Ureter (tissue), 1 donor: ENCODE measurements around the gene ZNF618. TPM values are rescaled to one million over a fixed set of nuclear protein-coding genes. Genes with fewer than 3 reads are reported as not detected.

ENCODE experiments used
- DNase-seq: peaks from one replicate; pipeline ENCODE4 v3.0.0-alpha.2; 2020; ENCODE audit warnings: low spot score
- total RNA-seq: library from RNA; stranded (reverse); gene quantifications from one replicate; pipeline ENCODE4 v1.2.4, GENCODE V29; 2023
- donor health status: DM: yes; HTN: yes; CAD: no.

The ZNF618 gene
- total RNA-seq, 1 donor from 2014 or later, result 16.1 TPM

DNA sequence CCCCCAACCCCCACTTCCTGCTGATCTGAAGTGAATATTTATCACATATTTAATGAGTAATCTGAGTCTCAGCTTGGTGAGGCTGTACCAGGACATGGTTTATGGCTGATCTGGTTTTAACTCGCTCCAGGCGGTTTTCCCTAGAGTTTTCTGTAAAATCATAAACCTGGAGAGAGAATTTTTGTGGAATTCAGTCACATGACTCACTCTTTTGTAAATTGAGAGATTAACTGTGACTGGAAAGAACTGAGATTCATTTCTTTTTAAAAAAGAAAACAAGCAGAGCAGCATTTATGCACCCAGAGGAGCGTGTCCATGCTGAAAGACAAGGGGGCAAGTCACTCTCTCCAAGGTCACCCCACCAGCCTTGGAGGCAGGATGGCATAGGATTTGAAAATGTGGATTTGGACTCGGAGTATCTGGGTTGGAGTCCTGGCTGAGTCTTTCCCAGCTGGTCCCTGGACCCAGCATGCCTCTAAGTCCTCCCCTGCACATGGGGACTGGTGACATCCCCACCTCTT, 81.8 kb downstream of the ZNF618 start:
- DNase-seq, result no peak

DNA sequence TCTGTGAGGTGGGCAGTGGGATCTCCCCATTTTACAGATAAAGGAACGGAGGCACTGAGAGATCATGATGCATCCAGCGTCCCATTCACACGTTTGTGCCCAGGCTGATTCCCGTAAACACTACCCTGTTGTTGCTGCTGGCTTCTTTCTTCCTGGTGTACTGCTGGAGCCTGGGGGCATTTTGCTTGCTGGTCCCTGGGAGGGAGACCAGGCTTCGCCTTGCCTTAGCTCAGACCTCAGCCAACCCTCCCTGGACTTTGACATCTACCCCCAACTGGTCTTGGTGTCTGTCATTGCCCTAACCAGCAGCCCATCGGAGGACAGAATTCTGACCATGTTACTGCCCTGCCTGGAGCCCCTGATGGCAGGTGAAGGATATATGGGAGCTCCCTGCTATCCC, 82.4 kb downstream of the ZNF618 start:
- DNase-seq, result no peak

DNA sequence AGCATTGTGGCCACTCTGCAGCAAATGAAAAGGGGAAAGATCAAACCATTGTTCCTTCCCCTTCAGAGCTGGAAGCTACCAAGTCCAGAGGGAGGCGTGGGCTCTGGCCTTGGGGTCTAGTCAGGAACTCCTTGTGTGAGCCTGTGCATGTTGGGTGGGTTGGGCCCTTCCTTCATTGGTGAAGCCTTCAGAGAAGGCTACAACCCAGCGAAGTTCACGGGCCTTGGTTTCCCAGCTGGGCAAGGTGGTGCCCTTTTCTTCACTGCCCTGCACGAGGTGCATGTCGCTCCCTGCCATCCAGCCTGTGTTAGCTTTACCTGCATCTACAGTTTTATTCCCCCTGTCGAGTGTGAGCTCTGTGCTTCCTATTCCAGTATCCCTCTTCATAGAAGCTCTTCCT, 84.7 kb downstream of the ZNF618 start:
- DNase-seq, result no peak

DNA sequence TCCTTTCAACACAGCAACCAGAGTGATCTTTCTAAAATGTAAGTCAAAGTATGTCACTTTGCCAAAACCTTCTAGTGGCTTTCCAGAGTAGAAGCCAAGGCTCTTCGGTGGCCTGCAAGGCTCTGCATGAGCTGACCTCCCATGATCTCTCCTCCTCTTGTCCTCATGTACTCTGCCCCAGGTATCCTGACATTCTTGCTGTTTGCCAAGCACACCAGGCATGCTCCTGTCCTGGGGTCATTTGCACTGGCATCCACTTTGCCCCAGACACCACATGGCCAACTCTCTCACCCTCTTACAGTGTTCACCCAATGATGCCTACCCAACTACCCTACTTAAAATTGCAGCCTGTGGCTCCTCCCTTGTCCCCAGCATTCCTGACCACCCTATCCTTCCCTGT, 86.3 kb downstream of the ZNF618 start:
- no peak for DNase-seq

DNA sequence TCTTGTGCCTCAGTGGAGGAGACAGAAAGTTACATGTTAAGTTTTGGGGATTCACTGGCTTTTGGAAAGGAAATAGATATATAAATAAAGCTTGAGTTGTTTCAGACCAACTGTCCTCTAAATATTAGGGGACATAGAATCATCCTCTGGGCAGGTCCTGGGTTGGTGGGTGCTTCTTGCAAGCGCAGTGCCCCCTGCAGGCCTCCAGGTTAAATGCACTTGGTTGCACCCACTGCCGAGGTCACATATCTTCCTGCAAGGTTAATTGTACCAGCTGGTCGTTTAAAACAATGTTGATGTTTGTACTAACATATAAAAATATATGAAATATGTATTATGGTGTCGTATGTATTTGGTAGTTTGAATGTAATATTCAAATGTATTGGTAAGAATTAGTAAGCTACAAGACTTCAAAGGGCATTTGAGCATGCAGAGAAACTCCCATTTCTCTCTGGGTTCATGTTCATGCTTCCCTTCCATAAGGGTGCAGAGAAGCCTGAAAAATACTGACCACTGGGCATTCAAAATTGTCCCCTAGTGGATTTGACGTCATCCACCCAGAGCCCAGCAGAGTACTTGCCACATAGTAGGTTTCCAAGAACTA, 87.0 kb downstream of the ZNF618 start:
- no peak for DNase-seq

DNA sequence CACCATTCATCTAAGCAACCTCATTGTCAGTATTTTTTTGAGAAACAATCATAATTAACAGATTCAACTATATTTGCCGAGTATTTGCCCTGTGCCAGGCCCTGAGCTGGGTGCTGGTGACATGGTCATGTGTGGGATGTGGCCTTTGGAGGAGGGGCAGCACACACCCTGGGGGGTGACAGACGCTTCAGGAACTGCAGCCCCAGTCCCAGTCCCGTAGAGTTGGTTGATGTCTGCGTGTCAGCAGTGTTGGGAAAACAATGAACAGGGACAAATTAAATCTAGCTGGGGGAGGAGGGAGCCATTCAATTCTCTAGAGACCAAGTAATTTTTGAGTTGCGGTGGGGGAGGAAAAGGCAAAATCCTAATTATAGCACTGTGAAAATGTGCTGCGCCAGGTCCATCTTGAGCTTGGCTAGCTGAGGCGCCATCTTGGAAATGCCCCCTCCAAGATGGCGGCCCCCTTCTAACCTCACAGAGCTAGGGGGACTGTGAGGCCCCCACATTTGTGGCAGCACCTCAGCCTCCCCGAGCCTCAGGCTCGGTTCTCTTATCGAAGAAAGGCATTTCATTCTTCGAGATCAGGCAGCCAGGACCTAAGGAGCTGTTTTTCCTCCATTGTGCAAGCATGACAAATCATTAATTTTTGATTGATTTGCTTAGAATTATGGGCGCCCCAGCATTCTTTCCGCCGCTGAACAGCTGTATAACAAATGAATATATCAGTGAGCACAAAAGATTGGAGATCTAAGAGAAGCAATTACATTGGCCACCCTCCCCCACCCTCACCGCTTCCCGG, 87.8 kb downstream of the ZNF618 start:
- DNase-seq, result no peak

DNA sequence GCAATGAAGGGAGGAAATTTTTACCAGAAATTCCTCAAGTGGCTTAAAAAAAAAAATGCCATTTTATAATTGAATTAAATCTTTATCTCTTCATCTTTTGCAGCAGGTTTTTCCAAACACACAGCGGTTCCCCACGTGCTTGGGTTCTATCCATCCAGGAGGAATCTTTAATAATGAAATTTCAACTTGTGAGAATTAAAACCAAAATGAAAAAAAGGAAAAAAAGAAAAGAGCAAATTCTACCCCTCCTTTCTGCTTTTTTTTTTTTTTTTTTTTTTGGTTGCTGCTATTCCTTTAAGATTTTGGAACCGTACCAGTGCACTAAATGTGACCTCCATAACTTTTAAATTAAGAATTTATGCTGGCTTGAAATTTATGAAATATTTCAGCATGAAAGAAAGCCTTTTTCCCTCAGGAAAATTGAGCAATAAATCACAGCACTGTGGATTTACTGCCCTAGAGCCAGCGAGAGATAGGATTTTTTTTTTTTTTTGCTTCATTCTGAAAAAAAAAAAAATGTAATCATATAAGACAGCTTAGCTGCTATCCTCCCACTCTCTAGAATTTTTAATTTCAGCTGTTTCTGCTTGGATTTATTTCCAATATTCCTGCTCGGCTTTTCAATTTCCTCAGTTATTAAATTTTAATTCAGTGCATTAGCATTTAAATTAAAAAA, 88.5 kb downstream of the ZNF618 start:
- no peak for DNase-seq

DNA sequence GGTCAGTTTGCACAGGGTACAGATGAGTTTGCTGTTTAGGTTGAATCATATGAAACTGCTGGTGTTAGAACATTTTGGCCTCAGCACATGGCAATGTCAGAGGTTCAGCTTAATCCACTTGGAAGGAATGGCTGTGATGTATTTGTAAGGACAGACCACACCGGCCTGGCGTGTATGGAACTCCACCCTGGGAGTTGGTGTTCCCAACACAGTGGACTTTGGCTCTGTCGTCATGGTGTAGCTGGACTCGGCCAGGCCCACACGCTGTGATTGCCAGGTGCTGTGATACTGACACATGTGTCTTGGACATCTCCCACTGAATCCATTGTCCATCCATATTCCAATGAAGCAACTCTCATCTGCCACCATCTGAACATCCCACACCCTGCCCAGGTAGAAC, 90.3 kb downstream of the ZNF618 start:
- no peak for DNase-seq

DNA sequence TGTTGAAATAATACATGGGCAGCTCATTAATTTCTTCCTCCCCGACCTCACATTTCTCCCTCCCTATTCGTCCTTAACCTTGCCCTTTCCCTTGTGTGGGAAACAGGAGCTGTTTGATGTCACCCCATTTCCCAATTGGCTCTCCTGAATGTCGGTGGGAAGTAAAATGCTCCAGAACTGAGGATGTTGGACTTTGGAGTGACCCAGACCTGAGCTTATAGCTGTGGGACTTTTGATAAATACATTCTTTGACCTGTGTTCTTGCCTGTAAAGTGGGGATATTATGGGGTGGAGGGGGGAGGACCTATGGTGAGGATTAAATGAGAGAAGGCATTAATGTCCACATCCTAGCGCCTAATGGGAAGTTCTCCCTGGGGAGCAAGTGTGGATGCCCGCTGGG, 91.3 kb downstream of the ZNF618 start:
- no peak for DNase-seq

DNA sequence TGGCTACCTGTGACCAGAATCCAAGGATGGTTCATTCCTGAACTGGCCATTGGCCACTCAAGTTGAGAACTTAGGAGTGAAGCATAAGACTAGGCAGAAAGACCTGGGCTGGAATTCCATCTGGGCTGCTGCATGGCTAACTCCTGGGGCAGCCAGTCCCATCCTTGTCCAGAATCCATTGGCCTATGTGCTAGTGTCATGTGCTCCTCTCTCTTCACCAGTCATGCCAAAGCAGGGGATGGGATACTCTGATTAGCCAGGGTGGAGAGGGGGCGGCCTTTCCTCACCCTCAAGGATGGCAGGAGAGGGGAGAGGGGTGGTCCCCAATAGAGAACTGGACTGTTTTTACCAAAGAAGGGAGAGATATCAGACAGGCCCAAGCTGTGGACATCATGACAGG, 93.2 kb downstream of the ZNF618 start:
- DNase-seq, result no peak

DNA sequence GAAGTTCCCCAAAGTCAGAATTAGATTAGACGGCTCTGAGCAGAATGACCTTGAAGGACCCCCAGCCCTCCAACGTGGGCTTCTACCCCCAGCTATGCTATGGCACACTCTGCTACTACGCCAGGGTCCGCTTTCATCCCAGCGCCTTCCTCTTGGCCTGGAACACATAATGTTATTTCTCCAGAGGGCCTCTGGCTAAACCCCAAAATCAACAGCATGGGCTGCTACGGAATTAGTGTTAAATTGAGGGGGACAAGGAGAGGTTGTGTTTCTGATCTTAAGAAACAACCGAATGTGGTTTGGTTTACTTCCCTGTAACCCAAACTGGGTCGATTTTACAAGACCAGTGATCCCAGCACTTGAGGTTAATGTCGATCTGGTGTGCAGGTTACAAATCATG, 97.1 kb downstream of the ZNF618 start:
- DNase-seq, result no peak

DNA sequence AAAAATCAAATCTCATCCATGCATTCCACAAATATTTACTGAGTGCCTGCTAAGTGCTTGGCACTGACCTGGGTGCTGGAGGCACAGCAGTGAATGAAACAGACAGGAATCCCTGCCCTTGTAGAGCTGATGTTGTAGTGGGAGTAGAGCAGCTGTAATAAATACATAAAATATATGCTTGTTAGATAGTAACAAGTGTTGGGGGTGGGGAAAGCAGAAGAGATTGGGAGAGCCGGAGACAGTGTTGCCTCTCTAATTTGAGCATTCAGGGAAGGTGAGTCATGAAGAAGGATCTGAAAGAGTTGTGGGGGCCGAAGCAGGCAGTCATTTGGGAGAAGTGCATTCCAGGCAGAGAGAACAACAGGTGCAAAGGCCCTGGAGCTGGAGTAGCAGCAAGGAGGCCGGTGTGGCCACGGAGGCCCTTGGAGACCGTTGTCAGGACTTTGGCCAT, 97.9 kb downstream of the ZNF618 start:
- DNase-seq, result no peak

DNA sequence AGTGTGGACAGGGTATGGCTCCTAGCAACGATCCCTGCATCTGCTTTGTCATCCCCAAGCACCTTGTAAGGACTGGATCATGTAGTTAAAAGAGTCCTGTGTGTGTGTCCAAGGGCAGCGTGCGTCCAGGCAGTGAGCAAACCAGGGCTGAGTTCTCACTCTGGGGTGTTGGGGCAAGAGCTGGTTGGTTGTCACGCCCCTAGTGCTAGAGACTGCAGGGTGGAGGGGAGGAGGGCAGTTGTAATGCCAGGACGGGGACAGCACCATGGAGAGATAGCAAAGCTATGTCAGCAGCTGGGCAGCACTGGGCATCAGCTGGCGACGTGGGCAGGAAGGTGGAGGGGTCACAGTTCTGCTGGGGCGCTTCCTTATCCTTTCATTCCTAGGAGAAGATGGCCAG, 100.8 kb downstream of the ZNF618 start:
- no peak for DNase-seq

DNA sequence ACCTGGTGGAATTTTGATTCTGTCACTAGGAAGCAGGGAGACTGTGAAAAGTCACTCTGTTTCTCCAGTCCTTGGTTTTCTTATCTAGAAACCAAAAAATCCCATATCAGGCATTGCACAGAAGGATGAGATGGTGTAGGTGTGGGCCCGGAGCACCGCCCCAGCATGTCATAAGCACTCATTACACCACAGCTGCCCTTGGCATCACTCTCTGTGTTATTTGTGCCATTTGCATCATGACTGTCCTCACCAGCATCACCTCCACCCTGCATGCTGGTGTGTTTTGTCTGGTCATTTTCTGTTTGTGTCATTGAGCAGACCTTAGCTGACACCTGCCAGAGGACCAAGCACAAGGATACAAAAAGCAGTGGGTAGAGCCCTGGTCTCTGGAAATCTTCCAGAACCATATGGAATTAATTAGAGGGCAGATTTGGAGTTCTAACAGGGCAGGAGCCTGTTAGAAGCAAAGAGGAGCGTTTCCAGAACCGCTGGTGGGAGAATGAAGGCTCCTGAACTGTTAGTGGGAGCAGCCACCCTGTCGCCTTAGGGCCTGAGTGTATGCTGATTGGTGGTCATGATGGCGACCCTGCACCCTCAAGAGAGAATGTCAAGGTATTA, 102.7 kb downstream of the ZNF618 start:
- DNase-seq, result no peak

DNA sequence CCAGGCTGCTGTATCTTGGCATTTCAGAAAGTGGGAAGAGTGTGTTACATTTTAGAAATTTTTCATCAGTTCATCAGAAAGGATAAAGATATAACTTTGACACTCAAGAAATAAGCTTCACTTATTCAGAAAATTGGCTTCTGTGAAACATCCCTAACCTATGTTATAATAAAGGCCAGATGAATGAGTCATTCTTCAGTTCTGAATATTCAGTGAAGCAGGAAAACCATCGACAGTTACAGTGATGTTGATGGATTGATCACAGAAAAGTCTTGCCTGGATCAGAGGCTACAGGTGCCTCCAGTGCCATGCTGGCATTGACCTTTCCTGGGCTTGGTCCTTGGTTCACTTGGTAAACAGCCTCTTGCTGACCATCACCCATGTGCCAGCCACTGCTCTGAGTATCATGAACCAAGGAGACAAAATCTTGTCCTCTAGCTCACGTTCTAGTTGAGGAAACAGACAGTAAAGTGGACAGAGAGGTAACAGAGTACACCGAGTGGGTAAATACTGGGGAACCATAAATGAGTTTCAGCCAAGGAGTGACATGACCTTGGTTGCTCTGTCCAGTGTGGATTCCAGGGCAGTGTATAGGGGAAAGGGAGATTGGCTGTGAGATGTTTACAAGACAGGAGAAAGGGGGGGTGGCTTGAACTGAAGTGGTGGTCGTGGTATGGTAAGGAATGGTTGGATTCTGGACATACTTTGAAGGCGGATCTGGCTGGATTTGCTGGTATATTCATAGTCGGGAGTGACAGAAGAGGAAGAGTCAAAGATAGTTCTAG, 103.4 kb downstream of the ZNF618 start:
- no peak for DNase-seq

DNA sequence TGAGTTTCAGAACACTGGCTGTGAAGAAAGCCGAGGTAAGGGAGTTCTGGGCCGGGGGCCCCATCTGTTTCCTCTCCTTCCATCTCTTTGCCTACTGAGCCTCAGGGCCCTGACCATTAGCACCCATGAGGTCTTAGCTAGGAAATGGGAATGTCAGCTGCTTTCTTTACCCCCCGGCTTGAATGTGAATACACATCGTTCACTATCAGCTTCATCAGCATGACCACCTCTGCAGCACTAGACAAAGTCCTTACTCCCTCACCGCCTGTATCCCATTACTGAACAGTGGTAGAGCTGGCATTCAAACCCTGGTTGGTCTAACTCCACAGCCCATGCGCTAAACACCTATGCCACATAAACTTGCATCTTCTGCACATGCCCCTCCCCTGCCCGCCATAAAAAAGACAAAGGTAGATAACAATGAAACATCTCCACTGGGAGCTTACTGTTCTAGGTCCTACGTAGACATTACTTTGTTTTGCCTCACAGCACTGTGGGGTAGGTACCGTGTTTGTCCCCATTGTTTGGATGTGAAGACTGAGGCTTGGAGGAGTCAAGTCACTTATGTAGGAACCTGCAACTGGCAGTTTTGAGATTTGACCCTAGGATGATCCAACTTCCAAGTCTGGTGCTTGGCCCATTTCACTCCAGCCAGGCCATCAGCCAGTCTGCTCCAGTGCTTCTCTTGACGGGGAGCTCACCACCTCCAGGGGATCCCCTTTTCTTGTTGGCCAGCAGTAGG, 108.7 kb downstream of the ZNF618 start:
- no peak for DNase-seq

DNA sequence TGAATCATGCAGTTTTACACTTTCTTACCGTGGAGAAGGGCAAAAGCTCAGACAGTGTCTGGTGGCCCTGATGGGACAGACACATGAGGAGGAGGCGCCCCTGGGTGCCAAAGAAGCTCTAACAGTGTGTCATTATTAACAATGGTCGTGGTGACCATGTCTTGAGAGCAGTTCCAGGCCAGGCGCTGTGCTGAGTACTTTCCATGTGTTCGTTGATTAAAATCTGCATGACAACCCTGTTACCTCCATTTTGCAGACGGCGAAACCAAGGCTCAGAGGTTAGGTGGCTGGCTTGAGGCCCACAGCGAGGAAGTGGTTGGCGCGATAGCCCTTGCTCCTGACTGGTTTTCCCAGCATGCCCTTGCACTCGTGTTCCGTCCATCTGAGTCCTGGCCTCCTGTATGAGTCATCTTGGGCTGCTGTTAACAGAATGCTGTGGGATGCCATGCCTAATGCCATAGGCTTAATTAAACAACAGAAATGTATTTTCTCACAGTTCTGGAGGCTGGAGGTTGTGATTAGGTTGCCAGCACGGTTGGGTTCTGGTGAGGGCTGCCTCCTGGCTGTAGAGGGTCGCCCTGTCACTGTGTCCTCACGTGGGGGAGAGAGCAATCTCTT, 110.0 kb downstream of the ZNF618 start:
- no peak for DNase-seq

DNA sequence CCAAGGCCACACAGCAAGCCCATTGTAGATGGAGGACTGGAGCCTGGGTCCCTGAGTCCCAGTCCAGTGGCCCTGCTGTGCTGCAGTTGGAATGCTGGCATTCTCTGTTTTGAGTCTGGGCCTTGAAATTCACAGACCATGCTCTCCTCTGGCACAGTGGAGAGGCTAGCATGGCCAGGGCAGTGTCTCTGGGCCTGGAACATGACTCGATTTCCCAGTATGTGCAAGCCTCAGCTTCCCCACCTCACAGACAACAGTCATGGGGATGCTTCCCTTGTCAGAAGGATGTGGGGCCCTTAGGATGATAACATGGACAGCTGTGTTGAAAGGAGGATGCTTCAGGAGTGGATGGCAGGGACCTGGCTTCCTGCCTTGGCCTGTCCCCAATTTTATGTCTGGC, 110.8 kb downstream of the ZNF618 start:
- DNase-seq, result no peak

DNA sequence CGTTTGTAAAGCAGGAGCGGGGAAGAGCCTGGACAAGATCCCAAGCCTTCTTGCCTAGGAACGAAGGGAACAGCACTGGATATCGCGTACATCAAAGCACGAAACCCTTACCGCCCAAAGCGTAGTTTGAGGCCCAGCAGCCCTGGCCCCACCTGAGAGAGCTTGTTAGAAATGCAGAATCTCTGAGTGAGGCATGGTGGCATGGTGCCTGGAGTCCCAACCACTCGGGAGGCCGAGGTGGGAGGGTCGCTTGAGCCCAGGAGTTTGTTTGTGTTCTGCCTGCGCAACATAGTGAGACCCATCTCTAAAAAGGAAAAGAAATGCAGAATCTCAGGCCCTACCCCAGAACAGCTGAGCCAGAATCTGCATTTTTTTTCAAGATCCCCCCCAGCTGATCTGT, 111.4 kb downstream of the ZNF618 start:
- DNase-seq, result no peak

DNA sequence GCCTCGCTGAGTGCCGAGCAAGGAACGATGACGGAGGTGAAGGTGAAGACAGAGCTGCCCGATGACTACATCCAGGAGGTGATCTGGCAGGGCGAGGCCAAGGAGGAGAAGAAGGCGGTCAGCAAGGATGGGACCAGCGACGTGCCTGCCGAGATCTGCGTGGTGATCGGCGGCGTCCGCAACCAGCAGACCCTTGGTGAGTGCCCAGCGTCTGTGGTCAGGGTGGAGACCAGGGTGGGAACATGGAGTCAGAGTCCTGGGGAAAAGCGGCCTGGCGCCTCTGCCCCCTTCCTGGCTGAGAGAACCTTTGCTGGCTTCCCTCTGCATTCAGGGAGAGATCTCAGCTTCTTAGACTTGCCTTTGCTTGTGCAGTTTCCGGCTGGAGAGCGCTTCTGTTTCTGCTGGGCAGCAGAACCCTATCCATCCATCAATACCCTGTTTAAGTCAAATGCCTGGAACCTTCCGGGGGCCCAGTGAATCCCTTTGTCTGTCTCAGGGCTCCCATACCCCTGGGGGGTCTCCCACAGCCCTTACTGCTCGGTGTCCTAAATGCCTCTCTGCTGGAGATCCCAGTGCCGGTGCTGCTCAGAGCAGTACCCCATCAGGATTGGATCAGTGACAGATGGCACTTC, 112.4 kb downstream of the ZNF618 start:
- DNase-seq, result no peak
